Activated effector memory CD4-positive, alpha-beta T cell treated with Interleukin-2 at 50 U/mL for 16 hours (primary cell): ENCODE data around the gene LLPH.
"Not testable (repeated sequence)": the region's sequence is repeated elsewhere in the genome, so short reads cannot be mapped to it uniquely, and the experiment has no call there.

ENCODE experiments used
- DNase-seq: peaks from one replicate; pipeline ENCODE4 v3.0.0-alpha.2; 2020

Gene LLPH

DNA sequence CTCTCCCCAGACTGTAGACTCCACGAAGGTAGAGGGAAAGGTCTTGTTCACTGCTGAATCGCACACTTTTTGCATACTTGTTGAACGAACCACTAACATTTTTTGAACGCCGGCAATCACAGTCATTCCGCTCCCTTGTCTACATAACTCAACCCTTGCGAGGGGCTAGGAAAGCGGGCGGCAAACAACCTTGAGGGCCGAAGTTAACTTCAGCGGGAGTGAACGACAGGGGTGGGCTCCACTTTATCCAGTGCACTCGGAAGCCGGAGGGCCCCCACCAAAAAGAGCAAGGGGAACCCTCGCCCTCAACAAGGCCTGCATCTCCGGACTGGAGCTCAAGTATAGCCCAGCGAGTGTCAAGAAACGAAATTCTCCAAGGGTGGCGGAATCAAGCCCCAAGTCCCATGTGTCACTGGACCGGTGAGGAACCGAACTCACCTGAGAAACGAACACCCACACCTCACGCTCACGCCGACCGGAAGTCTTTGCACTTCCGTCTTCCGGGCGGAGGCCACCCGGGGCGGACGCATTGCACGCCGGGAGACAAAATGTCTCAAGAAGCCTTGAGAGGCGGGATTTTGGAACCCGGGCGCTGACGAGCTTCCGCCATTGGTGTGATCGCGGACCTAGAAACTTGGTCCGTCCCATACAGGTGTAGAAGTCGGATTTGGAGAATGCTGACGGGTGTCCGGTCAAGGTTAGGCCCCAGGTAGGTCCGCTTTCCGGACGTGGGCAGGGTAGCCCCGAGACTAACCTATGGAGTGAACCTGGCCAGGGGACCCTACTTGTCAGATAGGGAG, at the start of gene LLPH:
Gene LLPH (minus strand): TSS at position 484 of the 800 bp plus-strand sequence. CDS start 1,644 bp downstream, outside the sequence.
- DNase-seq: peak; percentile 85

DNA sequence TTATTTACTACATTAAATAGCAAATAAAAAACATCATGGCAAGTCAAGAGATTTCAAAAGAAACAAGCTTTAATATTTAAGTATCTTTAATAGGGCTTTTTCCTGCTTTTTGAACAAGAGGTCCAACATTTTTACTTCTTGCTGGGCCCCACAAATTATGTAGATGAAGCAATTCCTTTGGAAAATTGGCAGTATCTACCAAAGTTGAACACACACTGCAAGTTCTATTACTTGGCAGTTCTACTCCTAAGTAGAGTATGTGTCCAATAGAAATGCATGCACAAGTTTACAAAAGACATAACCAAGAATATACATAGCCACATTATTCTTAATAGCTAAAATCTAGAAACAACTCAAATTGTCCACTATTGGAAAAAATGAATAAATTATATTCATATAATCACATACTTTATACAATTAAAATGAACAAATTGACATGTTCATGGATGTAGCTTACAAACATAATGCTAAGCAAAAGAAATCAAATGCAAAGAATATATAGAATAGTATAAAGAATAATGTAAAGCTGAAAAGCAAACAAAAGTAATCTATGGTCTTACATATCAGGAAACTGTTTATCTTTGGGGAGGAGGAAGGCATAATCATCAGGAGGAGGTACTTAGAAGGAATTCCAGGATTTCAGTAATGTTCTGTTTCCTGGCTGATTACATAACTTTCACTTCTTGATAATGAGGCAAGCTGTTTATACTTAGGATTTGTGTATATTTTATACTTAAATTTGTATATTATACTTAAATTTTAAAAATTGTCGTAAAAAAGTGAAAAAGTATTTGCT, 45.8 kb upstream of the LLPH start:
- no peak for DNase-seq

DNA sequence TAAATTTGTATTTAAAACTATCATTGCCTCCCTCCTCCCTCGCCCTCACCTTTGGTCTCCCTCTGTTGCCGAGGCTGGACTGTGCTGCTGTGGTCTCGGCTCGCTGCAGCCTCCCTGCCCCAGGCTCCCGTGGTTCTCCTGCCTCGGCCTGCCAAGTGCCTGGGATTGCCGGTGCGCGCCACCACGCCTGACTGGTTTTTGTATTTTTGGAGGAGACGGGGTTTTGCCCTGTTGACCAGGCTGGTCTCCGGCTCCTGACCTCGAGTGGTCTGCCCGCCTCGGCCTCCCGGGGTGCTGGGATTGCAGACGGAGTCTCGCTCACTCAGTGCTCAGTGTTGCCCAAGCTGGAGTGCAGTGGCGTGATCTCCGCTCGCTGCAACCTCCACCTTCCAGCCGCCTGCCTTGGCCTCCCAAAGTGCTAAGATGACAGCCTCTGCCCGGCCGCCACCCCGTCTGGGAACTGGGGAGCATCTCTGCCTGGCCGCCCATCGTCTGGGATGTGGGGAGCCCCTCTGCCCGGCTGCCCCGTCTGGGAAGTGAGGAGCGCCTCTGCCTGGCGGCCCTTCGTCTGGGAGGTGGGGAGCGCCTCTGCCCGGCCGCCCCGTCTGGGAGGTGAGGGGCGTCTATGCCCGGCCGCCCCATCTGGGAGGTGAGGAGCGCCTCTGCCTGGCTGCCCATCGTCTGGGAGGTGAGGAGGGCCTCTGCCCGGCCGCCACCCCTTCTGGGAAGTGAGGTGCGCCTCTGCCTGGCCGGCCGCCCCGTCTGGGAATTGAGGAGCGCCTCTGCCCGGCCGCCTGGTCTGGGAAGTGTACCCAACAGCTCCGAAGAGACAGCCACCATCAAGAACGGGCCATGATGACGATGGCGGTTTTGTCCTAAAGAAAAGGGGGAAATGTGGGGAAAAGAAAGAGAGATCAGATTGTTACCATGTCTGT, 44.1 kb upstream of the LLPH start:
- DNase-seq: not testable (repeated sequence)

DNA sequence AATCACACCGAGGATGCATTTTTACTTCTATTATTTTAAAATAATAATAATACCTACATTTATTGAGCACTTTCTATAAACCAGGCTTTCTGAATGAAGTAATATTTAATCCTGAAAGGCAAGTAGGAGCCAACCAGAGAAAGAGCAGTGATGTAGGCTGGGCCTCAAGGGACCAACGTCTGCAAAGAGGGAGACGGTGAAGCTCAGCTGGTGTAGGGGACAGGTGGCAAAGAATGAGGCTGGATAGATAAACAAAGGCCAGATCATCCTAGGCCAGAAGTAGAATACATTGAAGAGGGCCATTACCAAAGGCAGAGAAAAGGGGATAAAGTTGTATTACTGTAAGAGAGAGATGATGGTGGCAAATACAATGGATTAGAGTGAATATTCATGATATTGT, 40.1 kb upstream of the LLPH start:
- DNase-seq: no peak

DNA sequence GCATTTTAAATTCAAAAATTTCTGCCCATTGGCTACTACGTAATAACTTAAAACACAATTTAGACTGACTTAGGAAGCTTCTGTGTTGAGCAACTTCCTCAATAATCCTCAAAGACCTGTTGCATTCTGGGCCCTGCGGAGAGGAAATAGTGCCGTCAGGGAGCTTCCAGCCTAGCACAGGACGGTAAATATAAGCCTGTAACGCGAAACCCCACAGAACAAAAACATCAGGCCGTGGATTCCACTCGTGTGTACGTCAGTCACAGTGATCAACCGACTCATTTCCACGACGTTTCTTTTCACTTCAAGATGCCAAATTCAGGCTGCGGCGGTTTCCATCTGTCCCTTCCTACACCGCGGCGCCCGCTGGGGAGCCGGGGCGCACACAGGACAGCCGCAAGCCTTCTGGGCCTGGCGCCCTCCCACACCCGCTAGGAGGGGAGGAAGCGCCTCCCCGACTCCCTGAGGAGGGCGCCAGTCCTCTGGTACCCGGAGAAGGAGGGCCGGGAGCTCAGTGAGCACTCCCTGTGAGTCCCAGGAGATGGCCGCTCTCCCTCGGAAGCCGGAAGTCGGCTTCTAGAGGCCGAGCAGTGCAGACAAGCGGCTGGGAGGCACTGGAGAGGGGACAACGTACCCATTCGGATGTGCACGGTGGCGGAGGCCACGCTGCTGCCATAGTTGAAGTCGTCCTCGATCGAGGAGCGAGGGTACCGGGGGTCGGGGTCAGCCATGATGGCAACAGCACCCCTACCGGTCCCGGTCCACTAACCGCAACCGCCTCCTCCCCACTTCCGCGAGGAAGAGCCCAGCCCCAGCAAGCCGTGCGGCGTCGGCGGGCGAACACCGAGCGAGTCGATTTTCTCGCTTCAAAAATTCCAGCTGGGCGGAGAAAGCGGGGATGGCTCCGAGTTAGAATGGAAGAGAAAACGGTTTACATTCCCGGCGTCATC, 38.9 kb upstream of the LLPH start, which contains the start of gene TMBIM4:
Gene TMBIM4 (minus strand): TSS at position 776 of the 950 bp plus-strand sequence. CDS start 45 bp downstream, at position 731.
- DNase-seq: peak; percentile 77

DNA sequence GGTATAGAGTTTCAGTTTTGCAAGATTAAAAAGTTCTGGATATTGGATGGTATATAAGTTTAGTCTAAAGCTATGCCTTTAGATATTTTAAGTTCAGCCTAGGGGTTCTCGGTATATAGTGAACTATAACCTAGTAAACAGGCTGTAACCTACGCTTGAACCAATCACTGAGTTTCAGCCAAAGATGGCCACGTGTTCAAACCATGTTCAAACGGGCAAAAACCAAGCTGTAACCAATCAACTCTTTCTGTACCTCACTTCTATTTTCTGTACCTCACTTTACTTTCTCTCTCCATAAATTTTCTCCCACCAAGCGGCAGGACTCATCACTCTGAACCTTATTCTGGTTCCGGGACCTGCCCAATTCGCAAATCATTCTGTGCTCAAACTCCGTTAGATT, 37.9 kb upstream of the LLPH start:
- no peak for DNase-seq

DNA sequence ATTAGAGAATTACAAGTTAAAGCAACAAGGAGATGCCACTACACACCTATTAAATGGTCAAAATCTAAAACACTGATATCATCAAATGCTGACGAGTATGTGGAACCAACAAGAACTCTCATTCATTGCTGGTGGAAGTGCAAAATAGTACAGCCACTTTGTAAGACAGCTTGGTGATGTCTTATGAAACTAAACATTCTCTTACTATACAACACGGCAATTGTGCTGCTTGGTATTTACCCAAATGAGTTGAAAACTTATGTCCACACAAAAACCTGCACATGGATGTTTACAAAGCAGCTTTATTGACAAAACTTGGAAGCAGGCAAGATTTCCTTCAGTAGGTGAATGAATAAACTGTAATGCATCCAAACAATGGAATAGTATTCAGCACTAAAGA, 36.0 kb upstream of the LLPH start:
- DNase-seq: no peak

DNA sequence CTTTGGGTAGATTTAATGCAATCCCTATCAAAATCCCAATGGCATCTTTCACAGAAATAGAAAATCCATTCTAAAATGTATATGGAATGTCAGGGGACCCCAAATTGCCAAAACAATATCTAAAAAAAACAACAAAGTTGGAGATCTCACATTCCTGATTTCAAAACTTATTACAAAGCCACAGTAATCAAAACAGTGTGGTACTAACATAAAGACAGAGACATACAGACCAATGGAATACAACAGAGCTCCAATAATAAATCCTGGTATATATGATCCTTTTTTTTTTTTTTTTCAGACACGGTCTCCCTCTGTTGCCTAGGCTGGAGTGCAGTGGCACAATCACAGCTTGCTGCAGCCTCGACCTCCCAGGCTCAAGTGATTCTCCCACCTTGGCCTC, 34.6 kb upstream of the LLPH start:
- no peak for DNase-seq

DNA sequence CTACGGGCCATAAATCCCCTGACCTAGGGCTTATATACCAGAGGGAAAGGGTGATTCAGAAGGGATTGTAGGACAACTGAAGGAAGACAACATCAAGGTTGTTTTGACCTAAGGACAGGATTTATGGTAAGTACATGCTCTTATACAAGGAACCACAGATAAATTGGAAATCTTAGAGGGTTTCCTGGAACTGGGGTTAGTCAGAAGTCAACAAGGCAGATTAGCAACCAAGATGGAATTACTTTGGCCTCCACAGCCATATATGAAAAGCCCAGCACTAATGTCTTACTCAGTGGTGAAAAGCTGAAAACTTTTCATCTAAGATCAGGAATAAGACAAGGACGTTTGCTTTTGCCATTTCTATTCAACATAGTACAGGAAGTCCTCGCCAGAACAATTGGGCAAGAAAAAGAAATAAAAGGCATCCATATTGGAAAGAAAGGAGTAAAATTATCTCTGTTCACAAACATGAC, 33.8 kb upstream of the LLPH start:
- DNase-seq: no peak

DNA sequence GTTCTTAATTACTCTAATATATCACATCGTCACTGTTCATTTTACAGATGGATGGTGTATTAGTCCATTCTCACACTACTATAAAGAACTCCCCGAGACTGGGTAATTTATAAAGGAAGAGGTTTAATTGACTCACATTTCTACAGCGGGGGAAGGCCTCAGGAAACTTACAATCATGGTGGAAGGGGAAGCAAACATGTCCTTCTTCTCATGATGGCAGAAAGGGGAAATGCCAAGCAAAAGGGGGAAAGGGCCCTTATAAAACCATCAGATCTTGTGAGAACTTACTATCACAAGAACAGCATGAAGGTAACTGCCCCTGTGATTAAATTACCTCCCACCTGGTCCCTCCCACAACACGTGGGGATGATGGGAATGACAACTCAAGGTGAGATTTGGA, 32.7 kb upstream of the LLPH start:
- no peak for DNase-seq

DNA sequence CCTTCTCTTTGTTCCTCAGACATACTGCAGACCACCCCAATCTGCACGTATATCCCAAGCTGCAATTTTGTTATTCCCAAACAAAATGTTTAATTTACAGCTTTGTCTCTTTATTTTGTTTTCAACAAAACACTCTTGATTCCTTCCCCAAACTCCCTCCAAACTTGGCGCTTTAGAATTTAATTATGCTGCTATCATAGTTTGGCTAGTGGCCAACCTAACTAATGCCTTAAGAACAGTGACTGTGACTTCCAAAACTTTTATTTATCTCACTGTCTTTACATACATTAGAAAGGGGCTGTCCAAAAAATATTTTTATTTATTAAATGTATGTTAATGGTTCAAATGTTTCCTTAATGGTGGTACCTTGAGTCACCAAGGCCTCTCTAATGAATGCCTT, 32.2 kb upstream of the LLPH start:
- no peak for DNase-seq

DNA sequence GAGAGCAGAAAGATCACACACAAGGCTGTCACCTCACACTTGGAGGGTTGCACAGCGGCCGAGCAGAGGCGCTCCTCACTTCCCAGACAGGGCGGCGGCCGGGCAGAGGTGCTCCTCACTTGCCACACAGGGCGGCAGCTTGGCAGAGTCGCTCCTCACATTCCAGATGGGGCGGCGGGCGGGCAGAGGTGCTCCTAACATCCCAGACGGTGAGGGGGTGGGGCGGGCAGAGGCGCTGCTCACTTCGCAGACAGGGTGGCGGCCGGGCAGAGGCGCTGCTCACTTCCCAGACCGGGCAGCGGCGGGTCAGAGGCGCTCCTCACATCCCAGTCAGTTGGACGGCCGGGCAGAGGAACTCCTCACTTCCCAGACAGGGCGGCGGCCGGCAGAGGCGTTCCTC, 30.2 kb upstream of the LLPH start:
- no peak for DNase-seq

DNA sequence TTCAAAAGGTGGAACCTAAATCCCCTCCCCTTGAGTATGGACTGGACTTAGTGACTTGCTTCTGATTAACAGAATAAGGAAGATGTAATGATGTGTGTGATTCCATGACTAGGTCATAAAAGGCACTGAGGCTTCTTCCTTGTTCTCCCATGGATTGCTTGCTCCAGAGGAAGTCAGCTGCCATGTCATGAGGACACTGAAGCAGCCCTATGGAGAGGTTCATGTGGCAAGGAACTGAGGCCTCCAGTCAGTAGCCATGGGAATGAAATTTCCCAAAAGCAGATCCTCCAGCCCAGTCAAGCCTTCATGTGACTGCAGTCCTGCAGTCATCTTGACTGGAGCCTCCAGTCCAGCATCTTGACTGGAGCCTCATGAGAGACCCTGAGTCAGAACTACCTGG, 28.6 kb upstream of the LLPH start:
- no peak for DNase-seq

DNA sequence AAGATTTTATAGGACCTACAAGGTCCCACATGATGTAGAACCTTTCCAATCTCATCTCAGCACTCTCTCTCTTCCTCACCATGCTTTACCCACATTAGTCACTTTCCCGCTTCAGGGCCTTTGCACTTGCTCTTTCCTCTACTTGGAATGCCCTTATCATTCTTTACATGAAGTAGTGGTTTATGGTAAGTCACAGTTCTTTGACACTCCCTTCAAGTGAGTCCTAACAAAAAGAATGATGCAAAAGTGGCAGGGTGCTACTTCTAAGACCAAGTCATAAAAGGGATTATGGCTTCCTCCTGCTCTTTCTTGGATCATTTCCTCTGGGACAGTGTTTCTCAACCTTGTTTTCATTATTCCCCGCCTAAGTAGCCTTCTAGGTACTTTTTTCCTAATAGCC, 26.1 kb upstream of the LLPH start:
- DNase-seq: no peak

DNA sequence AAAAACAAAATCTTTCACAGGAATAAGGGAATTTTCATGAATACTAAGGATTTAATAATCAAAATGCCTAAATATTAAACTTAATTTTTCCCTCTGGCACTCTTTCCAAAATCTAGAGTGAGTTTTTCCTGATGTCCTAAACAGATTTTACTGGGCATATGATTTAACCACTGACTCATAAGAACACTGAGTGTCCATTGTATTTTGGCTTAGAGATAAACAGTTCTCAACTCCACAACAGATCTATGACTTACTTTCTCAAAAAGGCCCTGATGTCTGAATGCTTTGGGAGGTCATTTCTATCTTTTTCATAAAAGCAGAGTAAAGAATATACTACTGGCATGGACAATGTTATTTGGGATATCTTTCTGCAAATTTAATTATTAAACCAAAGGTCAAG, 24.2 kb upstream of the LLPH start:
- no peak for DNase-seq

DNA sequence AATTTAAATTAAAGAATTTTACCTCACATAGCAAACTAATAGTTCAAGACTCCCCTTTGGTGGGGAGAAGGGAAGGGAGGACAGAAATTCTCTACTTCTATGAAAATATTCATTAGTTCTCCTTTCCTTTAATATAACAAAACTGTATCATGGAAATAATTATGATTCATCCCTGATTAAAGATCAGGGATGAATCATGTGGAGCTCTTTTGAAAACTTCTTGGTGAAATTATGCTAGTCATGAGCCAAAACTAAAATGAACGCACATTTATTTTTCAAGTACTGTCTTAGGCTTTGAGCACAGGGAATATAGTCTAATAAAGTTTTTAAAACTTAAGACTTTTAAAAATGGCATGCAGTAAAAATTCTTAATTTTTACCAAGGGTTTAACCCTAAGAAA, 22.2 kb upstream of the LLPH start:
- DNase-seq: no peak

DNA sequence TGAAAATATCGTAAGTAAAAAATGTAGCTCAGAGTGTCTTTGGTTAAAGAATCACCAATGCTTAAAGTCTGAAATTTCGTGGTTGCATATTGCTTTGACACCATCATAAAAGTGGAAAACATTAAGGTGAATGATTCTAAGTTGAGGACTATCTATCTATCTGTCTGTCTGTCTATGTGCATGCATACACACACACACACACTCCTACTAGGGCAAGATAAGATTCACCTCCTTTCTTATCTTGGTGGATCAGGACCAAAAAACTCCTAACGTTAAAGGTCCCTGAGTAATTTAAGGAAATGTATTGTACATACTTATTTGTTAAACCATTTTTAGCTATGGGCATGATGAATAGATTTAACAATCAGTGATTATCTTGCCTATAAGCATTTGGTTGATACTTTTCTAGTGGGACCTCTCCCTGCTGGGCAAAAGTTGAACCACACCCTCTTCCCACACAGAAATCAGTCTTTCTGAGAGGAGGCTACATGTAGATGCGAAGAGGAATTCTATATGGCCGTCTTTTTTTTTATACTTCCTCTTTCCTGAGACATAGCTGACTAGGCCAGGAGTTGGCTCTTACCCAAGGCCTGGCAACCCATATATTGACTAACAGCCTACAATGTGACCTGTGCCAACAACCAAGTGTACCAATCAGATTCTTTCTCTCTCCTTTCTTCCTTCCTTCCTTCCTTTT, 19.3 kb upstream of the LLPH start:
- DNase-seq: no peak

DNA sequence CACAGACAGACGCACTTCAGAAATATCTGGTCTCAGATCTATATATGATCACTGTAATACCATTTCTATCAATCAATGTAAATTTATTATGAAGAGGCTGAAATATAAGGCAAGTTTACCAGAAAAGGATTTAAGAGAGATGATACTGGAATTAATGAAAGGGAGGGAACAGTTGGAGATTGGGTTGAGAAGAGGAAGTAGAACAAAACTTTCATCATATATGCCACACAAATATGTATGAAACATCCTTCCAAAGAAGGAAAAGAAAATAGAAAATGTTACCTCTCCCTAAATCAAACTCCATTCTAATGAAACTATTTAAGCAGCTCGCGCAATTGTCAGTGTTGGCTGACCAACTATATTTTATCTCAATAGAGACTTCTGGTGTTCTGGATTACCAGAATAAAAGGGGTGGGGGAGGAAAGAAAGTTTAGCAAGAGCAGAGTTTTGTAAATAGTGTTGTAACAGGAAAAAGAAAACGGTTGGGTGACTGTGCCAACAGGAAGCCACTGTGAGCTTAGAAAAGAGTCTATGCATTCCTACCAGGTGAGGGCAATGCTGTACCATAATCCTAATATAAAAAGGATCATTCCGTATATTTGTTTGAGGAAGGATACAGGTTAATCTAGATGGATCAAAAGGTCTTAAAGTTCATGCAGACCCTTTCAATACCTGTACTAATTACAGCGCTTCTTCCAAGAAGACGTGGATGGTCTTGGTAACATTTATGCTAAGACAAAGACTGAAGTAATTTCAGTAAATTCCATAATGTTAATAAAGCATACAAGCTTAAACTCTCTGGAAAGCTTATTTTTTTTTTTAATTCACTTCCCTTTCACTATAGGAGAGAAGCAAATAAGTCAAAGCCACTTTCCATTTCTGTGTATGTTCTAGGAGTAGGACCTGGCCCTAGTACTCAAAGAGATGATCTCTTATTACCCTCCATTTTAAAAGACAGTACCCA, 14.5 kb upstream of the LLPH start:
- DNase-seq: no peak

DNA sequence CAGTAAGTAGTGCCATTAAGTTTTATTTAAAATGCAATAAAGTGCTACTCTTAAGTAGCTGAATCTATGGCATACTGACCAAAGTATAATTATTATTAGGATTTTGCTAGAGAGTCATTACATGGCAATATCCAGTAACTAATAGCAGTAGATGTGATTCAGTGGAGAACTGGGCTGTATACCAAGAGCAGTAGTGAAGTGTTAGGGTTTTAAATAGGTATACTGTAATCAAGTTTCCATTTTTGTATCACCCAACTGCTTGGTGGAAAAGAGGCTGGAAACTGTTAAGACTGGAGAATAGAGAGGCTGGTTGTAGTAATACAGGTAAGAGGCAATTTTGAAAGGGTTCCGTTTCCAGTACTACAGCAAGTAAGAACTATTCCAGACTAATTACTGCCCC, 13.3 kb upstream of the LLPH start:
- DNase-seq: no peak

DNA sequence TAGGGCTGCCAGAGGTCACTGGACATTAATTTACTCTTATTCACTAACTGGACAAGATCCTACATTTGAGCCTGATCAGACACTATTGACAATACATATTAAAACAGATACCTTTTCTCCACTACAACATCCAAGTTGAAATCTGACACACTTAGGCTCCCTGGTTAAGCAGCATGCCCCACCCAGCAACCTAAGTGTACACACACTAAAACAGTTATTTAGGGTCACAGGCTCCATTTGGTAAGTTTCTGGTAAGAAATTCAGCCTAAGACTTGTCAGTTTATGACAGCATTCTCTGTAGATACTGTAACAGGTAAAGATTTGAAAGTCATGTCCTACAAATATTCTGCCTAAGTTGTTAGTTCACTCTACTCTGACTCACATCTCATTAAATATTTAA, 12.3 kb upstream of the LLPH start:
- no peak for DNase-seq
